Fibroblast of villous mesenchyme (primary cell): ENCODE data around the gene FBN1. TPM values are rescaled to one million over a fixed set of nuclear protein-coding genes. Genes with fewer than 3 reads are reported as not detected.

Source experiments
- DNase-seq: peaks from one replicate; pipeline ENCODE4 v3.0.0-alpha.2; 2010; ENCODE audit warnings: low read depth
- H3K4me3 ChIP-seq: 2 replicates; pipeline ENCODE4 v1.5.1; 2011; ENCODE audit warnings: low read depth, mild to moderate bottlenecking, low read length
- CTCF ChIP-seq: IDR thresholded peaks from 2 replicates; pipeline ENCODE4 v1.5.1; 2012; ENCODE audit warnings: low read depth, mild to moderate bottlenecking, low read length; ENCODE audit not compliant: insufficient read depth
- total RNA-seq: library from RNA; depleted of rRNA; stranded (reverse); fragments of >200 nt; gene quantifications from 2 replicates; pipeline ENCODE4 v1.2.3, GENCODE V29; 2012

FBN1 gene
- total RNA-seq, 1 donor = 333 TPM

- H3K4me3 ChIP-seq = no peak overlapping the region
- DNase-seq = peak; percentile 22
- TF ChIP-seq CTCF = no peak
Observed at GRCh38 chr15:48671103-48672022, 25.9 kb upstream of the FBN1 start.

GRCh38 chr15:48667701-48668100, 22.2 kb upstream of the FBN1 start:
- no peak for DNase-seq
- no peak overlapping the region for H3K4me3 ChIP-seq
- TF ChIP-seq CTCF = no peak

GRCh38 chr15:48664436-48664835, 18.9 kb upstream of the FBN1 start:
- H3K4me3 ChIP-seq = no peak overlapping the region
- no peak for DNase-seq
- TF ChIP-seq CTCF = no peak

GRCh38 chr15:48657950-48658591, 12.6 kb upstream of the FBN1 start:
- TF ChIP-seq CTCF = no peak
- DNase-seq = no peak
- no peak overlapping the region for H3K4me3 ChIP-seq

GRCh38 chr15:48654801-48655200, 9.3 kb upstream of the FBN1 start:
- no peak for TF ChIP-seq CTCF
- no peak overlapping the region for H3K4me3 ChIP-seq
- DNase-seq = no peak

- TF ChIP-seq CTCF = no peak
- H3K4me3 ChIP-seq = no peak overlapping the region
- DNase-seq = no peak
Observed at GRCh38 chr15:48653913-48654670, 8.6 kb upstream of the FBN1 start.
